ENCODE results near the gene DEF6.

The DEF6 gene

GRCh38 chr6:35357677-35358076 lies 60.1 kb downstream of the DEF6 start:
- Histone ChIP-seq H3K4me2 (ENCODE audit: low read length) (no peak overlapping the region), H3K9me3 (ENCODE audit: insufficient read depth, low read length) (no peaks in the 10 kb centered on the region), H3K79me2 (ENCODE audit: low read length) (no peaks in the 10 kb centered on the region), H2AFZ (ENCODE audit: low read depth, low read length) (no peak overlapping the region), H3K27ac (ENCODE audit: low read length) (no peak overlapping the region), H3K27me3 (ENCODE audit: low read depth, low read length) (no peaks in the 10 kb centered on the region), H3K36me3 (replicated peaks; ENCODE audit: low read depth, low read length) (peaks cover 7% of the 10 kb centered on the region), H4K20me1 (ENCODE audit: insufficient read depth, low read length) (no peaks in the 10 kb centered on the region), H3K9ac (ENCODE audit: low read length) (no peak overlapping the region), H3K4me1 (ENCODE audit: low read length) (no peaks in the 10 kb centered on the region), H3K4me3 (ENCODE audit: low read length) (no peak overlapping the region)
- TF ChIP-seq EZH2phosphoT487 (IDR thresholded peaks at IDR 0.05; ENCODE audit: low read depth): no peak
- TF ChIP-seq, protein P1, sequence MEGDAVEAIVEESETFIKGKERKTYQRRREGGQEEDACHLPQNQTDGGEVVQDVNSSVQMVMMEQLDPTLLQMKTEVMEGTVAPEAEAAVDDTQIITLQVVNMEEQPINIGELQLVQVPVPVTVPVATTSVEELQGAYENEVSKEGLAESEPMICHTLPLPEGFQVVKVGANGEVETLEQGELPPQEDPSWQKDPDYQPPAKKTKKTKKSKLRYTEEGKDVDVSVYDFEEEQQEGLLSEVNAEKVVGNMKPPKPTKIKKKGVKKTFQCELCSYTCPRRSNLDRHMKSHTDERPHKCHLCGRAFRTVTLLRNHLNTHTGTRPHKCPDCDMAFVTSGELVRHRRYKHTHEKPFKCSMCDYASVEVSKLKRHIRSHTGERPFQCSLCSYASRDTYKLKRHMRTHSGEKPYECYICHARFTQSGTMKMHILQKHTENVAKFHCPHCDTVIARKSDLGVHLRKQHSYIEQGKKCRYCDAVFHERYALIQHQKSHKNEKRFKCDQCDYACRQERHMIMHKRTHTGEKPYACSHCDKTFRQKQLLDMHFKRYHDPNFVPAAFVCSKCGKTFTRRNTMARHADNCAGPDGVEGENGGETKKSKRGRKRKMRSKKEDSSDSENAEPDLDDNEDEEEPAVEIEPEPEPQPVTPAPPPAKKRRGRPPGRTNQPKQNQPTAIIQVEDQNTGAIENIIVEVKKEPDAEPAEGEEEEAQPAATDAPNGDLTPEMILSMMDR (IDR thresholded peaks at IDR 0.05; ENCODE audit: low read depth, low read length): no peak

DNA sequence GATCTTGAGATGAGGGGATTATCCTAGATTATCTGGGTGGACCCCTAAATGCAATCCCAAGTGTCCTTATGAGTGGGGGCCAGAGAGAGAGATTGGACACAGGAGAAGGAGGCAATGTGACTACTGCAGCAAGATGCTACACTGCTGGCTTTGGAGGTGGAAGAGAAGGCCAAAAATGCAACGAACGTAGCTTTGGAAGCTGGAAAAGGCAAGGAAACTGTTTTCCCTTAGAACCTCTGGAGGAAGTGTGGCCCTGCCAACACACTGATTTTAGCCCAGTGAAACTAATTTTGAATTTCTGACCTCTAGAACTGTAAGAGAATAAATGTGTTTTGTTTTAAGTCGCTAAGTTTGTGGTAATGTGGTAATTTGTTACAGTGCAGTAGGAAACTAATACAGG lies 60.5 kb downstream of the DEF6 start:
- Histone ChIP-seq H3K9ac (ENCODE audit: low read length) (no peak overlapping the region), H3K27ac (ENCODE audit: low read length) (no peak overlapping the region), H4K20me1 (ENCODE audit: insufficient read depth, low read length) (no peaks in the 10 kb centered on the region), H3K27me3 (ENCODE audit: low read depth, low read length) (no peaks in the 10 kb centered on the region), H3K4me2 (ENCODE audit: low read length) (no peak overlapping the region), H2AFZ (ENCODE audit: low read depth, low read length) (no peak overlapping the region), H3K9me3 (ENCODE audit: insufficient read depth, low read length) (no peaks in the 10 kb centered on the region), H3K4me1 (ENCODE audit: low read length) (no peaks in the 10 kb centered on the region), H3K79me2 (ENCODE audit: low read length) (no peaks in the 10 kb centered on the region), H3K36me3 (replicated peaks; ENCODE audit: low read depth, low read length) (peaks cover 4% of the 10 kb centered on the region), H3K4me3 (ENCODE audit: low read length) (no peak overlapping the region)
- TF ChIP-seq EZH2phosphoT487 (IDR thresholded peaks at IDR 0.05; ENCODE audit: low read depth): no peak
- TF ChIP-seq, protein P1 (IDR thresholded peaks at IDR 0.05; ENCODE audit: low read depth, low read length): no peak

GRCh38 chr6:35359346-35359743 lies 61.7 kb downstream of the DEF6 start:
- no peaks in the 10 kb centered on the region for H3K36me3 ChIP-seq (replicated peaks; ENCODE audit: low read depth, low read length)
- no peak overlapping the region for H3K4me2 ChIP-seq (ENCODE audit: low read length)
- H3K4me1 ChIP-seq (ENCODE audit: low read length): no peaks in the 10 kb centered on the region
- no peak overlapping the region for H3K27ac ChIP-seq (ENCODE audit: low read length)
- no peak for TF ChIP-seq EZH2phosphoT487 (IDR thresholded peaks at IDR 0.05; ENCODE audit: low read depth)
- TF ChIP-seq, protein P1 (IDR thresholded peaks at IDR 0.05; ENCODE audit: low read depth, low read length): no peak
- H3K9me3 ChIP-seq (ENCODE audit: insufficient read depth, low read length): no peaks in the 10 kb centered on the region
- H3K9ac ChIP-seq (ENCODE audit: low read length): no peak overlapping the region
- H2AFZ ChIP-seq (ENCODE audit: low read depth, low read length): no peak overlapping the region
- H4K20me1 ChIP-seq (ENCODE audit: insufficient read depth, low read length): no peaks in the 10 kb centered on the region
- H3K27me3 ChIP-seq (ENCODE audit: low read depth, low read length): no peaks in the 10 kb centered on the region
- no peaks in the 10 kb centered on the region for H3K79me2 ChIP-seq (ENCODE audit: low read length)
- no peak overlapping the region for H3K4me3 ChIP-seq (ENCODE audit: low read length)

- Histone ChIP-seq H3K27me3 (ENCODE audit: low read depth, low read length) (no peaks in the 10 kb centered on the region), H3K27ac (ENCODE audit: low read length) (no peak overlapping the region), H3K4me2 (ENCODE audit: low read length) (no peak overlapping the region), H3K9ac (ENCODE audit: low read length) (no peak overlapping the region), H2AFZ (ENCODE audit: low read depth, low read length) (no peak overlapping the region), H3K4me3 (ENCODE audit: low read length) (no peak overlapping the region), H3K4me1 (ENCODE audit: low read length) (no peaks in the 10 kb centered on the region), H3K36me3 (replicated peaks; ENCODE audit: low read depth, low read length) (no peaks in the 10 kb centered on the region), H4K20me1 (ENCODE audit: insufficient read depth, low read length) (no peaks in the 10 kb centered on the region), H3K9me3 (ENCODE audit: insufficient read depth, low read length) (no peaks in the 10 kb centered on the region), H3K79me2 (ENCODE audit: low read length) (no peaks in the 10 kb centered on the region)
- TF ChIP-seq EZH2phosphoT487 (IDR thresholded peaks at IDR 0.05; ENCODE audit: low read depth): no peak
- TF ChIP-seq, protein P1 (IDR thresholded peaks at IDR 0.05; ENCODE audit: low read depth, low read length): no peak
These were observed 62.2 kb downstream of the DEF6 start for GRCh38 chr6:35359744-35360348.
